ENCODE data around the gene TECPR1.
A peak's percentile ranks its signal among the peaks of the same experiment; 100 is the strongest.

The TECPR1 gene

GRCh38 chr7:98254951-98255610 lies 3.0 kb upstream of the TECPR1 start:
- intact Hi-C loops (cut with DNase I): no loop called here
- DNase-seq: no peak

GRCh38 chr7:98254516-98254915 lies 2.5 kb upstream of the TECPR1 start:
- intact Hi-C loops (cut with DNase I): no loop called here
- DNase-seq: no peak

- intact Hi-C loops (cut with DNase I): no loop called here
- peak in 6 of 42 donors; percentile 13 to 41 (median 19) for DNase-seq
These were observed 508 bp upstream of the TECPR1 start for GRCh38 chr7:98252425-98253054.

- intact Hi-C loops (cut with DNase I): no loop called here
- DNase-seq: peak in 9 of 42 donors; percentile 6 to 43 (median 13)
These were observed 816 bp downstream of the TECPR1 start for GRCh38 chr7:98251231-98251600.

GRCh38 chr7:98250789-98251188 lies 1.2 kb downstream of the TECPR1 start:
- no peak for DNase-seq
- intact Hi-C loops (cut with DNase I): no loop called here

GRCh38 chr7:98249106-98249505 lies 2.9 kb downstream of the TECPR1 start:
- DNase-seq: no peak
- intact Hi-C loops (cut with DNase I): no loop called here

GRCh38 chr7:98248156-98248555 lies 3.9 kb downstream of the TECPR1 start:
- intact Hi-C loops (cut with DNase I): no loop called here
- DNase-seq: no peak

GRCh38 chr7:98244871-98245270 lies 7.2 kb downstream of the TECPR1 start:
- DNase-seq: no peak
- intact Hi-C loops (cut with DNase I): no loop called here

GRCh38 chr7:98242934-98243333 lies 9.1 kb downstream of the TECPR1 start:
- DNase-seq: no peak
- intact Hi-C loops (cut with DNase I): no loop called here

GRCh38 chr7:98242342-98242741 lies 9.7 kb downstream of the TECPR1 start:
- intact Hi-C loops (cut with DNase I): no loop called here
- no peak for DNase-seq

- no peak for DNase-seq
- intact Hi-C loops (cut with DNase I): no loop called here
These were observed 10.3 kb downstream of the TECPR1 start for GRCh38 chr7:98241674-98242241.

GRCh38 chr7:98240961-98241673 lies 10.9 kb downstream of the TECPR1 start:
- peak in 39 of 42 donors; percentile 9 to 79 (median 48) for DNase-seq
- intact Hi-C loops (cut with DNase I): no loop called here

- intact Hi-C loops (cut with DNase I): no loop called here
- DNase-seq: no peak
These were observed 13.1 kb downstream of the TECPR1 start for GRCh38 chr7:98238976-98239375.

- no peak for DNase-seq
- intact Hi-C loops (cut with DNase I): no loop called here
These were observed 14.0 kb downstream of the TECPR1 start for GRCh38 chr7:98238076-98238475.

- intact Hi-C loops (cut with DNase I): no loop called here
- DNase-seq: no peak
These were observed 15.5 kb downstream of the TECPR1 start for GRCh38 chr7:98236355-98237185.

GRCh38 chr7:98235901-98236300 lies 16.1 kb downstream of the TECPR1 start:
- intact Hi-C loops (cut with DNase I): no loop called here
- DNase-seq: no peak

- intact Hi-C loops (cut with DNase I): no loop called here
- no peak for DNase-seq
These were observed 17.4 kb downstream of the TECPR1 start for GRCh38 chr7:98234429-98235147.

- no peak for DNase-seq
- intact Hi-C loops (cut with DNase I): no loop called here
These were observed 18.6 kb downstream of the TECPR1 start for GRCh38 chr7:98233219-98234070.
